WTC11 (cell line): ENCODE measurements around the gene YBEY.

Experiments used
- AFF4 ChIP-seq: sonication (generic); formaldehyde crosslinking; IDR thresholded peaks from 2 replicates; pipeline ENCODE4 v1.8.1; 2023; ENCODE audit warnings: mild to moderate bottlenecking, missing genetic modification reagents, borderline replicate concordance
- AR ChIP-seq: fragments of 250-450 bp; sonication (Bioruptor Pico); IDR thresholded peaks from 2 replicates; pipeline ENCODE4 v1.9.0; 2021; ENCODE audit warnings: mild to moderate bottlenecking
- CBFB ChIP-seq: sonication (generic); formaldehyde crosslinking; IDR thresholded peaks from 2 replicates; pipeline ENCODE4 v1.8.1; 2022; ENCODE audit warnings: mild to moderate bottlenecking, low read depth, missing genetic modification reagents
- CREB1 ChIP-seq: sonication (generic); formaldehyde crosslinking; IDR thresholded peaks from 2 replicates; pipeline ENCODE4 v1.8.0; 2023; ENCODE audit warnings: mild to moderate bottlenecking, missing genetic modification reagents
- CTCF ChIP-seq: fragments of 200-600 bp; IDR thresholded peaks from 2 replicates; pipeline ENCODE4 v1.8.0; 2022; ENCODE audit warnings: antibody characterized with exemption
- E2F1 ChIP-seq: sonication (generic); formaldehyde crosslinking; IDR thresholded peaks from 2 replicates; pipeline ENCODE4 v1.8.0; 2022; ENCODE audit warnings: mild to moderate bottlenecking, missing genetic modification reagents
- E2F4 ChIP-seq: sonication (generic); formaldehyde crosslinking; IDR thresholded peaks from 2 replicates; pipeline ENCODE4 v1.8.1; 2022; ENCODE audit warnings: low read depth, mild to moderate bottlenecking, moderate library complexity, missing genetic modification reagents, borderline replicate concordance
- ESRRA ChIP-seq: sonication (generic); formaldehyde crosslinking; IDR thresholded peaks from 2 replicates; pipeline ENCODE4 v1.8.1; 2022; ENCODE audit warnings: mild to moderate bottlenecking, missing genetic modification reagents, borderline replicate concordance
- JUN ChIP-seq: sonication (generic); formaldehyde crosslinking; IDR thresholded peaks from 2 replicates; pipeline ENCODE4 v1.8.0; 2023; ENCODE audit warnings: mild to moderate bottlenecking, missing genetic modification reagents
- SP1 ChIP-seq: sonication (generic); formaldehyde crosslinking; conservative IDR thresholded peaks from 2 replicates; pipeline ENCODE4 v1.8.1; 2022; ENCODE audit warnings: missing genetic modification reagents
- TCF7 ChIP-seq: sonication (generic); formaldehyde crosslinking; IDR thresholded peaks from 2 replicates; pipeline ENCODE4 v1.8.0; 2022; ENCODE audit warnings: mild to moderate bottlenecking, low read depth, missing genetic modification reagents, moderate library complexity
- ZNF121 ChIP-seq: sonication (generic); formaldehyde crosslinking; IDR thresholded peaks from 2 replicates; pipeline ENCODE4 v1.8.0; 2023; ENCODE audit warnings: missing genetic modification reagents
- ZNF138 ChIP-seq: sonication (generic); formaldehyde crosslinking; conservative IDR thresholded peaks from 2 replicates; pipeline ENCODE4 v1.8.1; 2022; ENCODE audit warnings: mild to moderate bottlenecking, moderate library complexity, missing genetic modification reagents

- TF ChIP-seq SP1 (CRISPR knock-in tag), result no peak
- TF ChIP-seq TCF7 (CRISPR knock-in tag), result no peak
- TF ChIP-seq CTCF, result no peak
- TF ChIP-seq E2F4 (CRISPR knock-in tag), result no peak
- TF ChIP-seq E2F1 (CRISPR knock-in tag), result no peak
- no peak for TF ChIP-seq ESRRA (CRISPR knock-in tag)
- TF ChIP-seq CBFB, result no peak
- no peak for TF ChIP-seq AFF4 (CRISPR knock-in tag)
- TF ChIP-seq AR (CRISPR knock-in tag), result no peak
- no peak for TF ChIP-seq JUN (CRISPR knock-in tag)
- no peak for TF ChIP-seq CREB1 (CRISPR knock-in tag)
- TF ChIP-seq ZNF121 (CRISPR knock-in tag), result no peak
- TF ChIP-seq ZNF138, result no peak
Observed at GRCh38 chr21:46344219-46344915, 58.2 kb downstream of the YBEY start.
